ENCODE data around the gene NCOA3.
"Not testable (repeated sequence)": the region's sequence is repeated elsewhere in the genome, so short reads cannot be mapped to it uniquely, and the experiment has no call there.

Gene NCOA3

DNA sequence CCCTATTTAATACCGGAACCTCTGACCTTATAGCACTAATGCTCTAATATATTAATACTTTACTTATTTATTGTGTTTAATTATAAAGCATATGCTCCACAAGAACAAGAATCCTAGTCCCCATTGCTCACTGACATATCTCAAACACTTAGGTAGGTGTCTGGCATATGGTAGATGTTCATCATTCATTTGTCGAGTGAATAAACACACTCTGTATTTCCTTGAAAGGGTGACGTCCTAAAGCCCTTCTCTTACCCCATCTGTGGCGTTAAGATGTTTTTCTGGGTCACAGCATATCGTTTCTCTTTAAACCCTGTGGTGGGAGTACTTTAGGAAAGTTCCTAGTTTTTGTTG is 45.3 kb downstream of the NCOA3 start:
- H3K4me3 ChIP-seq (ENCODE audit: low read length) = no peak overlapping the region
- no peak for TF ChIP-seq CTCF (IDR thresholded peaks at IDR 0.05; ENCODE audit: insufficient read depth, low read depth, low read length, missing control alignments)
- no peak for DNase-seq (ENCODE audit: low read depth)

DNA sequence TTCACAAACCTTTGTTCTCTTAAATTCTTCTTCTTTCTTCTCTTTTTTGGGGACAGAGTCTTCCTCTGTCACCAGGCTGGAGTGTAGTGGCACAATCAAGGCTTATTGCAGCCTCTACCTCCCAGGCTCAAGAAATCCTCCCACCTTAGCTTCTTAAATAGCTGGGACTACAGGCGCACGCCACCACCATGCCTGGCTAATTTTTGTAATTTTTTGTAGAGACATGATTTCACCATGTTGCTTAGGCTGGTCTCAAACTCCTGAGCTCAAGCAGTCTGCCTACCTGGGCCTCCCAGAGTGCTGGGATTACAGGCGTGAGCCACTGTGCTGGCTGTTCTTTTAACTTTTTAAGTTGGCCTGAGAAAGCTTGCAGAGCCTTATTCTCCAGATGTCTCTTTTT is 48.0 kb downstream of the NCOA3 start:
- DNase-seq (ENCODE audit: low read depth) = no peak
- no peak overlapping the region for H3K4me3 ChIP-seq (ENCODE audit: low read length)
- no peak for TF ChIP-seq CTCF (IDR thresholded peaks at IDR 0.05; ENCODE audit: insufficient read depth, low read depth, low read length, missing control alignments)

- H3K4me3 ChIP-seq (ENCODE audit: low read length) = no peak overlapping the region
- no peak for DNase-seq (ENCODE audit: low read depth)
- no peak for TF ChIP-seq CTCF (IDR thresholded peaks at IDR 0.05; ENCODE audit: insufficient read depth, low read depth, low read length, missing control alignments)
Measured at GRCh38 chr20:47551222-47551621, 49.5 kb downstream of the NCOA3 start.

GRCh38 chr20:47551841-47552240 is 50.2 kb downstream of the NCOA3 start:
- no peak for DNase-seq (ENCODE audit: low read depth)
- no peak for TF ChIP-seq CTCF (IDR thresholded peaks at IDR 0.05; ENCODE audit: insufficient read depth, low read depth, low read length, missing control alignments)
- no peak overlapping the region for H3K4me3 ChIP-seq (ENCODE audit: low read length)

- H3K4me3 ChIP-seq (ENCODE audit: low read length) = no peak overlapping the region
- no peak for DNase-seq (ENCODE audit: low read depth)
- TF ChIP-seq CTCF (IDR thresholded peaks at IDR 0.05; ENCODE audit: insufficient read depth, low read depth, low read length, missing control alignments) = no peak
Measured at GRCh38 chr20:47552996-47553395, 51.3 kb downstream of the NCOA3 start.

- not testable (repeated sequence) for H3K4me3 ChIP-seq (ENCODE audit: low read length); DNase-seq (ENCODE audit: low read depth)
Measured at GRCh38 chr20:47553594-47554235, 52.0 kb downstream of the NCOA3 start.

DNA sequence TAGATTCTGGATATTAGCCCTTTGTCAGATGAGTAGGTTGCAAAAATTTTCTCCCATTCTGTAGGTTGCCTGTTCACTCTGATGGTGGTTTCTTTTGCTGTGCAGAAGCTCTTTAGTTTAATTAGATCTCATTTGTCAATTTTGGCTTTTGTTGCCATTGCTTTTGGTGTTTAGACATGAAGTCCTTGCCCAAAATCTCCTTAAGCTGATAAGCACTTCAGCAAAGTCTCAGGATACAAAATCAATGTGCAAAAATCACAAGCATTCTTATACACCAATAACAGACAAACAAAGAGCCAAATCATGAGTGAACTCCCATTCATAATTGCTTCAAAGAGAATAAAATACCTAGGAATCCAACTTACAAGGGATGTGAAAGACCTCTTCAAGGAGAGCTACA is 52.6 kb downstream of the NCOA3 start:
- DNase-seq (ENCODE audit: low read depth) = not testable (repeated sequence)

DNA sequence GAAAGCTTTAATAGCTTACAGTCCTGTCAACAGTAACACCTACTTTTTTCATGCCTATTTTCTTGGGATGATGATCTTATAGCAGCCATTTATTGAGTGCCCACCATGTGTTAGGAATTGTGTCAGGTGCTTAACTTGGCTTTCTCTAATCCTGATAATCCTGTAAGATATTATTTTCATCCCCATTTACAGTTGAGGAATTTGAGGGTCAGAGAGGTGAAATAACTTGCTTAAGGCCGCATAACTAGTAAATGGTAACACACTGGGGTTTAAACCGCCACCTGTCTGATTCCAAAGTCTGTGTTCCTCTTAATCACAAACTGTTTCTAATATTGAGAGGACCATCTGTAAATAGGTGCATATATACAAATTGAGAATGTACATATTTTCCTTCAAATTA is 55.5 kb downstream of the NCOA3 start:
- TF ChIP-seq CTCF (IDR thresholded peaks at IDR 0.05; ENCODE audit: insufficient read depth, low read depth, low read length, missing control alignments) = no peak
- no peak for DNase-seq (ENCODE audit: low read depth)
- H3K4me3 ChIP-seq (ENCODE audit: low read length) = no peak overlapping the region

More for the DNA sequence above, 52.6 kb downstream of the NCOA3 start:
- H3K4me3 ChIP-seq (ENCODE audit: low read length) = not testable (repeated sequence)
